RWPE2 (cell line): ENCODE measurements around the gene RGL1.

Experiments
- ATAC-seq: fragments of 200-7000 bp; cut with Tn5 transposase; 3 replicates; pipeline ENCODE4 v1.9.1; 2021; ENCODE audit warnings: low read depth
- DNase-seq: peaks from one replicate; pipeline ENCODE4 v3.0.0-alpha.2; 2020; ENCODE audit warnings: low spot score
- H3K27ac ChIP-seq: fragments of 450-650 bp; 2 replicates; pipeline ENCODE4 v1.5.1; 2017; ENCODE audit warnings: mild to moderate bottlenecking; ENCODE audit not compliant: poor library complexity, severe bottlenecking
- H3K27me3 ChIP-seq: fragments of 250-450 bp; sonication (Bioruptor Pico); 2 replicates; pipeline ENCODE4 v1.5.1; 2021; ENCODE audit warnings: mild to moderate bottlenecking, moderate library complexity; ENCODE audit not compliant: insufficient read depth, poor library complexity, severe bottlenecking
- H3K36me3 ChIP-seq: fragments of 250-450 bp; sonication (Bioruptor Pico); 2 replicates; pipeline ENCODE4 v1.5.1; 2020; ENCODE audit warnings: low read depth, mild to moderate bottlenecking, moderate library complexity
- H3K4me1 ChIP-seq: fragments of 250-450 bp; sonication (Bioruptor Pico); 2 replicates; pipeline ENCODE4 v1.5.1; 2021; ENCODE audit warnings: mild to moderate bottlenecking, moderate library complexity; ENCODE audit not compliant: insufficient read depth, poor library complexity, severe bottlenecking
- H3K4me3 ChIP-seq: fragments of 250-450 bp; sonication (Bioruptor Pico); 2 replicates; pipeline ENCODE4 v1.5.1; 2021; ENCODE audit warnings: mild to moderate bottlenecking, moderate library complexity; ENCODE audit not compliant: severe bottlenecking
- H3K9me3 ChIP-seq: fragments of 250-450 bp; sonication (Bioruptor Pico); 2 replicates; pipeline ENCODE4 v1.5.1; 2021; ENCODE audit warnings: mild to moderate bottlenecking, moderate library complexity; ENCODE audit not compliant: severe bottlenecking
- TF ChIP-seq, protein P1 (sequence below): fragments of 450-650 bp; IDR thresholded peaks from one replicate; pipeline ENCODE4 v1.5.1; 2017; ENCODE audit warnings: mild to moderate bottlenecking, moderate library complexity; ENCODE audit not compliant: poor library complexity, severe bottlenecking

The RGL1 gene

DNA sequence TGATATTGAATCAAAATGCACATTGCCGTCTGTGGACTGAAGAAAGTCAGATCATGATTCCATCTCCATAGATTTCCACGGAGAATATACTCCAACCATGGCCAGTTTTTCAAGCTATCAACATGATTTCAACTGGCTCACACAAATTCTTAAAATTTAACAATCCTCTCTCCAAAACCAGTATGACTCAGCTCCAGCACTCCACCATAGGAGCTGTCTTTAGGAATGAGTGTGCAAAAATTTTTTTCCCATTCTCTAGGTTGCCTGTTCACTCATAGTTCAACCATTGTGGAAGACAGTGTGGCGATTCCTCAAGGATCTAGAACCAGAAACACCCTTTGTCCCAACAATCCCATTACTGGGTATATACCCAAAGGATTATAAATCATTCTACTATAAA is 40.8 kb downstream of the RGL1 start:
- Histone ChIP-seq H3K27me3 (no peaks in the 10 kb centered on the region), H3K36me3 (no peaks in the 10 kb centered on the region), H3K4me1 (peaks cover 11% of the 10 kb centered on the region), H3K27ac (no peak overlapping the region), H3K4me3 (no peak overlapping the region), H3K9me3 (no peaks in the 10 kb centered on the region)
- ATAC-seq: no peak
- DNase-seq: no peak
- TF ChIP-seq, protein P1, sequence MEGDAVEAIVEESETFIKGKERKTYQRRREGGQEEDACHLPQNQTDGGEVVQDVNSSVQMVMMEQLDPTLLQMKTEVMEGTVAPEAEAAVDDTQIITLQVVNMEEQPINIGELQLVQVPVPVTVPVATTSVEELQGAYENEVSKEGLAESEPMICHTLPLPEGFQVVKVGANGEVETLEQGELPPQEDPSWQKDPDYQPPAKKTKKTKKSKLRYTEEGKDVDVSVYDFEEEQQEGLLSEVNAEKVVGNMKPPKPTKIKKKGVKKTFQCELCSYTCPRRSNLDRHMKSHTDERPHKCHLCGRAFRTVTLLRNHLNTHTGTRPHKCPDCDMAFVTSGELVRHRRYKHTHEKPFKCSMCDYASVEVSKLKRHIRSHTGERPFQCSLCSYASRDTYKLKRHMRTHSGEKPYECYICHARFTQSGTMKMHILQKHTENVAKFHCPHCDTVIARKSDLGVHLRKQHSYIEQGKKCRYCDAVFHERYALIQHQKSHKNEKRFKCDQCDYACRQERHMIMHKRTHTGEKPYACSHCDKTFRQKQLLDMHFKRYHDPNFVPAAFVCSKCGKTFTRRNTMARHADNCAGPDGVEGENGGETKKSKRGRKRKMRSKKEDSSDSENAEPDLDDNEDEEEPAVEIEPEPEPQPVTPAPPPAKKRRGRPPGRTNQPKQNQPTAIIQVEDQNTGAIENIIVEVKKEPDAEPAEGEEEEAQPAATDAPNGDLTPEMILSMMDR: no peak

DNA sequence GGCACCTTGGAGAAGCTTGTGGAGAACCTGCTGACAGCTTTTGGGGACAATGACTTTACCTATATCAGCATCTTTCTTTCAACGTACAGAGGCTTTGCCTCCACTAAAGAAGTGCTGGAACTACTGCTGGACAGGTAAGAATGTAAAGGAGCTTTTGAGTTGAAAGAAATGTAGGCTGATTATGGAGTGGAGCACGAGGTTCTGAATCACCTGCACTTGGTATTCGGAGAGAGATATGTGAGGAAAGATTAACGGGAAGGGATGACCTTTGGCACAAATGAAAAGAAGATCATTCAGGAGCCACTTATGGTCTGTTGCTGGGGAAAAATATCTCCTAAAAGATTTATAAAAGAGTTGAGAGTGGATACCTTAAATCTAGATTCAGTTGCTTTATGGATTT is 42.7 kb downstream of the RGL1 start:
- Histone ChIP-seq H3K4me3 (no peak overlapping the region), H3K27me3 (no peaks in the 10 kb centered on the region), H3K4me1 (peaks cover 5% of the 10 kb centered on the region), H3K27ac (no peak overlapping the region), H3K9me3 (no peaks in the 10 kb centered on the region), H3K36me3 (no peaks in the 10 kb centered on the region)
- TF ChIP-seq, protein P1: no peak
- DNase-seq: no peak
- no peak for ATAC-seq

DNA sequence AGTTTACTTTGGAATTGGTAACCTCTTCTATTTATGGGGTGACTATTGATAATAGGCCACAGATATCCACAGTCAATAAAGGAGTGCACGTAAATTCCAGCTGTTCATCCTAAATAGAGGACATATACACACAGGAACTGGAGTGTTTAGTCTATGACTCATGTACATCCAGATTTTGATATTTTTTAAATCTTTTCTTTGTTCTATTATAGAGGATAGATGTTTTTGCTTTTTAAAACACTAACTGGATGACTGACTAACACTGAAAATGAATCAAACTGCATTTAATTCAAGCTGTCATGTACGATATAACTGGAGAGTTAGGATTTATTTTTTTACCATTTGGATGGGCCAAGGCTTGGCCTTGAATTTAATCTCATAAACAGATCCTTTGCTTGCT is 45.9 kb downstream of the RGL1 start:
- Histone ChIP-seq H3K4me1 (no peaks in the 10 kb centered on the region), H3K9me3 (no peaks in the 10 kb centered on the region), H3K27me3 (no peaks in the 10 kb centered on the region), H3K4me3 (no peak overlapping the region), H3K27ac (no peak overlapping the region), H3K36me3 (no peaks in the 10 kb centered on the region)
- ATAC-seq (no peak), DNase-seq (no peak)
- TF ChIP-seq, protein P1: no peak

DNA sequence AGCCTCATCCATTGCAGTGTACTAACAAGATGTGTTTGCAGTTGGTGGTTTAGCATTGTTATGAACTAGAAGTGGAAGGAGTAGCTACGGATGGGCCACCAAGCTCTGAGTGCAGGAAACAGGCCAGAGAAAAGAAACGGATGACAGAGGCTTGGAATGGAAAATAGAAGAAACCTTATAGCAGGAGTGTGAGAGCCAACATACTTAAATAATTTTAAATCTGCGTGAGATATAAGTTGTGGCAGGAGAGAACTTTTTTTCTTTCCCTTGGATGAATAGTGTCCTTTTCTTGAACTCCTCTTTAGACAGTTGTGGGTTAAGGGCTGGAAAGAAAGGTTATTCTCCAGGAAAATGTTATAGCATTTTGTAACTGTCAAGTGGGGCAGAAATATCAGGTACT is 54.2 kb downstream of the RGL1 start:
- Histone ChIP-seq H3K4me3 (no peak overlapping the region), H3K27ac (no peak overlapping the region), H3K36me3 (no peaks in the 10 kb centered on the region), H3K4me1 (no peaks in the 10 kb centered on the region), H3K9me3 (no peaks in the 10 kb centered on the region), H3K27me3 (no peaks in the 10 kb centered on the region)
- ATAC-seq: no peak
- TF ChIP-seq, protein P1: no peak
- no peak for DNase-seq

DNA sequence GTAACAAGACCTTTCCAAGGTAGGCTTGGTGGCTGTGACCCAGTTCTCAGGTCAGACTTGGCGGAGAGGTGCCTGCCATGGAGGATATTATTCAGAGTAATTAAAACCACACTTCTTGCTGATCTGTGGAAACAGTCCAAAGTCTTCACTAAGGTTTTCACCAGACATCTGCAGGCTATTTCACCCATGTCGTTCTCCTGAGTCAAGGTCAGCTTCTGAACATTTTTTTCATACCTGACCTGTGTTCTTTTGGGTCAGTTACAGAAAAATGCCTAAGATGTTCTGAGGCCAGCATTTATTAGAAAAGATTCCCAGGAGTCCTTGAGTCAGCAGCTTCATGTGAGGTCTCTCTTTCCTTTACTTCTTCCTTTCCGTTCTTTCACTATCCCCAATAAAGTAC is 54.9 kb downstream of the RGL1 start:
- Histone ChIP-seq H3K4me3 (no peak overlapping the region), H3K27ac (no peak overlapping the region), H3K9me3 (no peaks in the 10 kb centered on the region), H3K4me1 (no peaks in the 10 kb centered on the region), H3K27me3 (no peaks in the 10 kb centered on the region), H3K36me3 (no peaks in the 10 kb centered on the region)
- no peak for DNase-seq
- no peak for ATAC-seq
- TF ChIP-seq, protein P1: no peak
